Panc1 (cell line): ENCODE results near the gene ERBB2.

ENCODE experiments used
- CTCF ChIP-seq: fragments of 450-650 bp; IDR thresholded peaks from 2 replicates; pipeline ENCODE4 v1.5.1; 2017; ENCODE audit warnings: mild to moderate bottlenecking
- POLR2AphosphoS5 ChIP-seq: IDR thresholded peaks from 2 replicates; pipeline ENCODE4 v1.6.1; 2012; ENCODE audit warnings: mild to moderate bottlenecking, low read depth, low read length, moderate library complexity
- REST ChIP-seq, 2 experiments: IDR thresholded peaks; 2 replicates each; pipeline ENCODE4 v1.6.1; 2011 to 2012; ENCODE audit warnings: low read depth in 2 of 2, control low read depth in 1 of 2, low read length in 1 of 2, mild to moderate bottlenecking in 1 of 2, moderate library complexity in 1 of 2; ENCODE audit not compliant: insufficient read depth in 1 of 2
- SIN3A ChIP-seq: IDR thresholded peaks from 2 replicates; pipeline ENCODE4 v1.6.1; 2012; ENCODE audit warnings: low read depth, mild to moderate bottlenecking, low read length, moderate library complexity, borderline replicate concordance; ENCODE audit not compliant: insufficient read depth

- TF ChIP-seq POLR2AphosphoS5 (peak; percentile 87), REST (IDR thresholded peaks at IDR 0.05; ENCODE audit: insufficient read depth in 1 of 2, low read depth in 2 of 2, low read length in 1 of 2) (no peak), CTCF (peak; percentile 96), SIN3A (peak; percentile 80)
Observed at GRCh38 chr17:39730095-39730921, 30.4 kb downstream of the ERBB2 start, which contains the start of gene MIEN1.
